GM19372 (cell line): Measurements from ENCODE around the gene SAV1.
A peak's percentile ranks its signal among the peaks of the same experiment; 100 is the strongest.
"Not testable (repeated sequence)": the region's sequence is repeated elsewhere in the genome, so short reads cannot be mapped to it uniquely, and the experiment has no call there.

Experiments
- ATAC-seq: cut with Tn5 transposase; IDR thresholded peaks from one replicate; pipeline ENCODE4 v1.9.1; 2021; ENCODE audit warnings: mild to moderate bottlenecking, low read depth, moderate library complexity; ENCODE audit not compliant: unreplicated experiment

Gene SAV1

GRCh38 chr14:50667996-50668825 is at the start of gene SAV1:
SAV1 (minus strand) TSS chr14:50668306; CDS start chr14:50667967, 339 bp downstream.
- ATAC-seq = peak; percentile 52

- ATAC-seq = no peak
Measured at GRCh38 chr14:50717811-50718210, 49.7 kb upstream of the SAV1 start.

GRCh38 chr14:50714450-50715073 is 46.5 kb upstream of the SAV1 start:
- ATAC-seq = no peak

DNA sequence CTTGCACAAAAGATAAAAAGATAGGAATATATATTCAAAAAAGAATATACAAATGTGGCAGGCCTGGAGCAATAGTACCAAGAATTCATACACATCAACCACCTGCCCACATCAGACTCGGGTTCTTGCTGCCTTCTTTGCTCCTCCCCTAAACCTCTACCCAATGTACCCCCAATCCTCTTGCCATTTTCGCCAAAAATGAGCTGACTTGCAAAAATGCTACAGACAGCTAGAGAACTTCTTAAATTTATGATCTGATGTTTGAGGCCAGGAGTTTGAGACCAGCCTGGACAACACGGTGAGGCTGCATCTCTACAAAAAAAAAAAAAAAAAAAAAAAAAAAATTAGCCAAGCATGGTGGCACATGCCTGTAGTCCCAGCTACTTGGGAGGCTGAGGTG is 42.9 kb upstream of the SAV1 start:
- ATAC-seq = no peak

- ATAC-seq = no peak
Measured at GRCh38 chr14:50705026-50705593, 37.0 kb upstream of the SAV1 start.

GRCh38 chr14:50704454-50705010 is 36.4 kb upstream of the SAV1 start:
- no peak for ATAC-seq

DNA sequence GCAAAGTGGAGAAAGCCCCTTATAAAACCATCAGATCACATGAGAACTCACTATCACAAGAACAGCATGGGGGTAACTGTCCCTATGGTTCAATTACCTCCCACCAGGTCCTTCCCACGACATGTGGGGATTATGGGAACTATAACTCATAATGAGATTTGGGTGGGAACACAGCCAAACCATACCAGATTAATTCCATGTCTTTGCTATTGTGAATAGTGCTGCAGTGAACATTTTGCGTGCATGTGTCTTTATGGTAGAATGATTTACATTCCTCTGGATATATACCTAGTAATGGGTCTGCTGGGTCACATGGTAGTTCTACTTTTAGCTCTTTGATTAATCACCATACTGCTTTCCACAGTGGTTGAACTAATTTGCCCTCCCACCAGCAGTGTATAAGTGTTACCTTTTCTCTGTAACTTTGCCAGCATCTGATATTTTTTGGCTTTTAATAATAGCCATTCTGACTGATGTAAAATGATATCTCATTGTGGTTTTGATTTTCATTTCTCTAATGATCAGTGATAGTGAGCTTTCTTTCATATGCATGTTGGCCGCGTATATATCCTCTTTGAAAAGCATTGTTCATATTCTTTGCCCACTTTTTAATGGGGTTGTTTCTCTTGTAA is 29.7 kb upstream of the SAV1 start:
- ATAC-seq = no peak

- not testable (repeated sequence) for ATAC-seq
Measured at GRCh38 chr14:50694260-50694659, 26.2 kb upstream of the SAV1 start.

DNA sequence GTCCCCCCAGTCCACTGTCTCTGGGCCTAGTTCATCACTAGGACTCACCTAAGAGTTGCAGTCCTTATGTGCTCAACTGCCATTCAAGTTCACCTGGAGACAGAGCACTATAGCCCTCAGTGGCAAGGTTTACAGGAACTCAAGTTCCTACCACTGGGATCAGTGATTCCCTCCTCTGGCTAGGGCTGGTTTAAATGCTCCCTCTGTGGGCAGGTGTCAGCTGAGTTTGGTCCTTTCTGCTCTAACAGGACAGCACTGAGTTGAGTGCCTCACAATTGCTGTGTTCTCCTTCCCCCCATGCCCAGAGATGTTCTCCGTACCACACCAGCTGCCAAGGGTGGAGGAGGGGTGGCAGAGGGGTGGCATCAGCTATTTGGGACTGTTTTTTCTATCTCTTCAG is 20.8 kb upstream of the SAV1 start:
- no peak for ATAC-seq

- no peak for ATAC-seq
Measured at GRCh38 chr14:50679674-50680073, 11.6 kb upstream of the SAV1 start.

DNA sequence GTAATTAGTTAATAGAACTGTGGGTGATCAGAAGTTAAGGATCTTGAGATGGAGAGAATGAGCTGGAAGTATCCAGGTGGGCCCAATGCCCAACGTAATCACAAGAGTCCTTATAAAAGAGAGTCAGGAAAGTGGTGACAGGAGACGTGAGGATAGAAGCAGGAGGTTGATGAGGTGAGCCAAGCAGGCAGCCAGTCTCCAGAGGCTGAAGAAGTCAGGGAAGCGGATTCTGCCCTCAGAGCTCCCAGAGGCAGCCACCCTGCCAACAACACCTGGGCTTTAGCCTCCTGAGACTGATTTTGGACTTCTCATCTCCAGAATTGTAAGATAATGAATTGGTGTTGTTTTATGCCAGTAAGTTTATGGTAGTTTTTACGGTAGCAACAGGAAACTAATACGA is 10.1 kb upstream of the SAV1 start:
- ATAC-seq = no peak

DNA sequence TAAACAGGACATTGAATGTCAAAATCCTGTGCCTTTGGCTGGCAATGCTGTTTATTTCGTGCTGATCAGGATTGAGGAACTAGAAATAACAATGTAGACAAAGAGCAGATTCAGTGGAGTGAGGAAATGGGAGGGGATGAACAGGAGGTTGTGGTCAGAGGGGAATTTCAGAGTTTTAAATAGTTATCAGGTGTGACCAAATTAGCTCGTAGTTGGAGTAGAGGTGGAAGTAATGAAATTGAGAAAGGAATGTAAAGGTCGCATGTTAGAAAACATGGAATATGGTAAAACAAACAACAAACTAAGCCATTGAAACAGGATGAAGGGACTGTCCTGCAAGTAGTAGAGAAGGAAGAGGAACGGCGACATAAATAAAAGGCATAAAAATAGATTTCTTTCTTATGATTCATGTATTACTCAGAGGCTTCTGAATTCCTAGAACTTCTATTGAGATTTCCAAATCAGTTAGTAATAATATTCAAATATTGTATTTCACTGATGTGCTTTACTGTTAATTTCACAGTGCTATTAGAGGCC is 9.5 kb upstream of the SAV1 start:
- ATAC-seq = no peak

- no peak for ATAC-seq
Measured at GRCh38 chr14:50676814-50677516, 8.9 kb upstream of the SAV1 start.

- ATAC-seq = no peak
Measured at GRCh38 chr14:50675597-50675996, 7.5 kb upstream of the SAV1 start.

DNA sequence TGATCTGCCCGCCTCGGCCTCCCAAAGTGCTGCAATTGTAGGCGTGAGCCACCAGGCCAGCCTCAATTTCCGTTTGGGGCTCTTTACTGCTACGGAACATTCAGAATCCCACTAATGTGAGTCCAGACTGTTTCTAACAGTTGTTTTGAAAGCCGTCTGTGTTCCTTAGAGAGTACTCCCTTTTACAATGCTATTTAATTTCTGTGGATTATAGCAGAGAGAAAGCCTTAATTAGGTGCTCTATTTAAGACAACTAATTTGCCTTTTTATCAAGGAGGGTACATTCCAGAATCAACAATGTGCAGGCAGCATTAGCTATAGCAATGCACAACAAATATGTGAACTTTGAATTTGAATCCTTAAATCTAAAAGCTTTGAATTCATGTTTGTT is 2.8 kb upstream of the SAV1 start:
- no peak for ATAC-seq

DNA sequence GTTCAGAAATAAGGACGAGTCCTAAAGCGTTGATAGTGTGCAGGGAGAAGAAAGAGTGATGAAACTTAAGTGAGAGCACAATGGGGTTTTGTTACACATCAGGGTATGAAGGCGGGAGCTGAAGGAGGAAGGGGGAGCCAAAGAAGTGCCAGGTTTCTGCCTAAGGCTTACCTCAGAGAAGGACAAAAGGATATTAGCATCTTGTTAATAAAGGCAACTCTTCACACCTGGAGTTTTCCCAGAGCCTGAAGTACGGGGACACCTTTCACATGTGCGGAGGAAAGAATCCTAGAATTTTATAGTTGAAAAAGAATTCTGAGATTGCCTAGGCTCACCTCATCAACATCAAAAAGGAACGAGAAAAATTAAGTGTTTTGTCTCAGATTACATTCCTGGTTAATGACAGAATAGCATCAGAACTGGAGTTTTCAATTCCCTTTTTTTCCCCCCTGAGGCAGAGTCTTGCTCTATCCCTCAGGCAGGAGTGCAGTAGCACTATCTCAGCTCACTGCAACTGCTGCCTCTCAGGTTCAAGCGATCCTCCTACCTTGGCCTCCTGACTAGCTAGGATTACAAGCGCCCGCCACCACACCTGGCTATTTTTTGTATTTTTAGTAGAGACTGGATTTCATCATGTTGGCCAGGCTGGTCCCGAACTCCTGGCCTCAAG is 2.2 kb upstream of the SAV1 start:
- no peak for ATAC-seq

DNA sequence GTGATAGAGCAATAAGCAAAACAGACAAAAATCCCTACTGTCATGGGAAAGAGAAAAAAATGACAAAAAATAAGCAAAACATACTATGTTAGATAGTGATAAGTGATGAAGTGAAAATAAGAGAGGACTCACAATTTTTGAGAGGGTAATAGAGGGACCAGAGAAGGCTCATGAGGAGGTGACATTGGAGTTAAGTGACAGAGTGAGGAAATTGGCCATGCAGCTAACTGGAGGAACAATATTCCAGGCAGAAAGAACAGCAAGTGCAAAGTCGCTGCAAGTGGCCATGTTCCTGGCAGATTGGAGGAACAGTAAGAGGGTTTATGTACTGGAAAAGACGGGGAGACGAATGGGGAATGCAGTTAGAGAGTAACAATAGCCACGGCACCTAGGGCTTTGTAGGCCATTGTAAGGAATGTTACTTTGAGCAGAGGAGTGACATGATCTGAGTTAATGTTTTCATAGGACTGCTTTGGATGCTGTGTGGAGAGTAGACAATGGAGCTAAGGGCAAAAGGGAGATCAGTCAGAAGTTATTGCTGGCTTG is 1.4 kb upstream of the SAV1 start:
- no peak for ATAC-seq

GRCh38 chr14:50668826-50669143 is 679 bp upstream of the SAV1 start:
- no peak for ATAC-seq

DNA sequence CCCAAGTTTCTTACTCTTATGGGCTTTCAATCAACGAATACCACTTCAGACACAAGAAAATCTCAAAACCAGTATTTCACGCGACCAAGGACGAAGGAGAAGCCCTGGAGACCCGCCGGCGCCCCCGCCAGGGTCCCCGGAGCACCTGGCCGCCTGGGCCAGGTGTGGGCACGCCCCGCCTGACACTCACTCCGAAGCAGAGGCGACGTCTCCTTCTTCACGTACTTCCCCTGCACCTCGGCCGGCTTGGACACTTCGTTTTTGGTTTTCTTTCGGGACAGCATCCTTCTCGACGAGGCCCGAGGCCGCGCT is 466 bp downstream of the SAV1 start:
- ATAC-seq = peak; percentile 42
